Measurements from ENCODE around the gene AMELX. TPM values are rescaled to one million over a fixed set of nuclear protein-coding genes. Genes with fewer than 3 reads are reported as not detected.

The AMELX gene
- total RNA-seq, 4 donors from 2014 or later, result not detected

DNA sequence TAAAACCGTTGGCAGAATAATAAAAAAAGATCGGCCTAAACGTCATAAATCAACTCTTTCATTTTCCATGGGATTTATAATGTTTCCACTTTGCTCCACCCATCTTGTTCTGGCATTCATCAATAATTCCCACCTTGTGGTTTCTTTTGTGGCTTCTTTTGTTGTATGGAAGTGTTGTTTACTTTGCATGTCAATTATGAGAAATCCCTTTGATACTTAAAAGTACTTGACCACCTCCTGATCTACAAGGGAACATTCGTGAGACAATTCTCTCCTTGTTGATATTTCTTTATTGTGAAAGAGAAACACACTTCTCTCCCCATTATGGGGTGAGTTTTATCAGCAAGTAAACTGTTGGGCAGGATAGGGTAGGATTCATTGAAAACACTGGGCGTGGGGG is 2.8 kb downstream of the AMELX start:
- intact Hi-C loops (cut with DNase I; ENCODE audit: low total_unique reads), result no loop called here

DNA sequence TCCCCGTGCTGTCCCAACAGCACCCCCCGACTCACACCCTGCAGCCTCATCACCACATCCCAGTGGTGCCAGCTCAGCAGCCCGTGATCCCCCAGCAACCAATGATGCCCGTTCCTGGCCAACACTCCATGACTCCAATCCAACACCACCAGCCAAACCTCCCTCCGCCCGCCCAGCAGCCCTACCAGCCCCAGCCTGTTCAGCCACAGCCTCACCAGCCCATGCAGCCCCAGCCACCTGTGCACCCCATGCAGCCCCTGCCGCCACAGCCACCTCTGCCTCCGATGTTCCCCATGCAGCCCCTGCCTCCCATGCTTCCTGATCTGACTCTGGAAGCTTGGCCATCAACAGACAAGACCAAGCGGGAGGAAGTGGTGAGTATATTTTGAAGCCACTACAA is 5.4 kb downstream of the AMELX start:
- no peaks in the 10 kb centered on the region for H3K9me3 ChIP-seq
- no peak overlapping the region for H3K27ac ChIP-seq
- H3K36me3 ChIP-seq, result no peaks in the 10 kb centered on the region
- H3K4me3 ChIP-seq, result no peak overlapping the region
- TF ChIP-seq, protein P1, sequence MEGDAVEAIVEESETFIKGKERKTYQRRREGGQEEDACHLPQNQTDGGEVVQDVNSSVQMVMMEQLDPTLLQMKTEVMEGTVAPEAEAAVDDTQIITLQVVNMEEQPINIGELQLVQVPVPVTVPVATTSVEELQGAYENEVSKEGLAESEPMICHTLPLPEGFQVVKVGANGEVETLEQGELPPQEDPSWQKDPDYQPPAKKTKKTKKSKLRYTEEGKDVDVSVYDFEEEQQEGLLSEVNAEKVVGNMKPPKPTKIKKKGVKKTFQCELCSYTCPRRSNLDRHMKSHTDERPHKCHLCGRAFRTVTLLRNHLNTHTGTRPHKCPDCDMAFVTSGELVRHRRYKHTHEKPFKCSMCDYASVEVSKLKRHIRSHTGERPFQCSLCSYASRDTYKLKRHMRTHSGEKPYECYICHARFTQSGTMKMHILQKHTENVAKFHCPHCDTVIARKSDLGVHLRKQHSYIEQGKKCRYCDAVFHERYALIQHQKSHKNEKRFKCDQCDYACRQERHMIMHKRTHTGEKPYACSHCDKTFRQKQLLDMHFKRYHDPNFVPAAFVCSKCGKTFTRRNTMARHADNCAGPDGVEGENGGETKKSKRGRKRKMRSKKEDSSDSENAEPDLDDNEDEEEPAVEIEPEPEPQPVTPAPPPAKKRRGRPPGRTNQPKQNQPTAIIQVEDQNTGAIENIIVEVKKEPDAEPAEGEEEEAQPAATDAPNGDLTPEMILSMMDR (IDR thresholded peaks at IDR 0.05), result no peak
- DNase-seq, result no peak
- peaks cover 0 to 5% (median 0%) of the 10 kb centered on the region in 4 donors for H3K4me1 ChIP-seq
- WGBS, 2 donors (ENCODE audit: low coverage in 1 of 2), result 90% methylated on average over 9 of the region's 9 CpGs; no CpG with 5 or more reads in 1 of the 2 donors
- H3K27me3 ChIP-seq, result no peaks in the 10 kb centered on the region
- in situ Hi-C loops (cut with MboI; ENCODE audit: low pct_ligation_motif_present in 1 of 4, low pct_unique_long_range_greater_than_20kb in 1 of 4, low sequenced_read_pairs in 3 of 4), result no loop called here
- intact Hi-C loops (cut with DNase I; ENCODE audit: low total_unique reads), result loop anchor here (2.0 kb wide), 1 partner anchor 52 kb away; no protein-coding TSS in a partner anchor

More for the DNA sequence above, 2.8 kb downstream of the AMELX start:
- H3K9me3 ChIP-seq, result no peaks in the 10 kb centered on the region
- no peaks in the 10 kb centered on the region for H3K36me3 ChIP-seq
- no peak for DNase-seq
- peaks cover 0 to 5% (median 0%) of the 10 kb centered on the region in 4 donors for H3K4me1 ChIP-seq
- no peak overlapping the region for H3K4me3 ChIP-seq
- no peaks in the 10 kb centered on the region for H3K27me3 ChIP-seq
- WGBS, 2 donors (ENCODE audit: low coverage in 1 of 2), result 25 to 36% methylated on average over 4 to 5 of the region's 5 CpGs
- in situ Hi-C loops (cut with MboI; ENCODE audit: low pct_ligation_motif_present in 1 of 4, low pct_unique_long_range_greater_than_20kb in 1 of 4, low sequenced_read_pairs in 3 of 4), result no loop called here
- H3K27ac ChIP-seq, result no peak overlapping the region
- TF ChIP-seq, protein P1 (IDR thresholded peaks at IDR 0.05), result no peak
- TF ChIP-seq EP300 (IDR thresholded peaks at IDR 0.05; ENCODE audit: low read depth), result no peak
- no peak for TF ChIP-seq POLR2A (IDR thresholded peaks at IDR 0.05)
- no peak for TF ChIP-seq POLR2AphosphoS5 (IDR thresholded peaks at IDR 0.05)

DNA sequence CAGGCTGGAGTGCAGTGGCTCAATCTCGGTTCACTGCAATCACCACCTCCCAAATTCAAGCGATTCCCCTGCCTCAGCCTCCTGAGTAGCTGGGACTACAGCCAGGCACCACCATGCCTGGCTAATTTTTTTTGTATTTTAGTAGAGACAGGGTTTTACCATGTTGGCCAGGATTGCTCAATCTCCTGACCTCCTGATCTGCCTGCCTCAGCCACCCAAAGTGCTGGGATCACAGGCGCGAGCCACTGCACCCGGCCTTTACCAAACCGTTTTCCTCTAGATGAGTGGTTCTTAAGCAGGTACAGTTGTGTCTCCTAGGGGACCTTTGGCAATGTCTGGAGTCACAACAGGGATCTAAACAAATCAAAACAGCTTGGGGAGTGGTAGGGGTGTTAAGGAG is 11.6 kb downstream of the AMELX start:
- no peaks in the 10 kb centered on the region for H3K36me3 ChIP-seq
- intact Hi-C loops (cut with DNase I; ENCODE audit: low total_unique reads), result no loop called here
- in situ Hi-C loops (cut with MboI; ENCODE audit: low pct_ligation_motif_present in 1 of 4, low pct_unique_long_range_greater_than_20kb in 1 of 4, low sequenced_read_pairs in 3 of 4), result no loop called here
- H3K27me3 ChIP-seq, result no peaks in the 10 kb centered on the region
- H3K4me3 ChIP-seq, result no peak overlapping the region
- no peaks in the 10 kb centered on the region for H3K4me1 ChIP-seq
- TF ChIP-seq POLR2A (IDR thresholded peaks at IDR 0.05) (no peak), POLR2AphosphoS5 (IDR thresholded peaks at IDR 0.05) (no peak), EP300 (IDR thresholded peaks at IDR 0.05; ENCODE audit: low read depth) (no peak)
- TF ChIP-seq, protein P1 (IDR thresholded peaks at IDR 0.05), result no peak
- no peak for DNase-seq
- no peak overlapping the region for H3K27ac ChIP-seq
- H3K9me3 ChIP-seq, result no peaks in the 10 kb centered on the region
- 87% methylated on average over 6 of the region's 6 CpGs; no CpG with 5 or more reads in 1 of the 2 donors for WGBS, 2 donors (ENCODE audit: low coverage in 1 of 2)

DNA sequence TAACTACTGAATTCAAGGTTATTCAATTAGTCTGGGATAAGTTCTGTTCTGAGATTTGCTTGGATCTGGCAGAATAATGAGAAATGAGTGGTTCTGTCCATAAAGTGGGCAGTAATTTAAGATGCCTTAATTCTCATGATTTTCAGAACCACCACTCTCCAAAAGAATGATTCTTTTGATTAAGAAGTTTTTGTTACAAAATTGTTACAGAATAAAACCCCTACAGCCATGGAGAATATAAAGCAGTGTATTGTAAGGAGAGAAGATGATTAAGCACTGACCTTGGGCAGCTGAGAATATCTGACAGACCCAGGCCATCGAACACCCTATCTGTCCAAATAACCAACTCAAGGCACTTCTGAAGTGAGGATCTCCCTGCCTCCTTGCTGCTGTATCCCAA is 12.4 kb downstream of the AMELX start:
- intact Hi-C loops (cut with DNase I; ENCODE audit: low total_unique reads) (no loop called here), in situ Hi-C loops (cut with MboI; ENCODE audit: low pct_ligation_motif_present in 1 of 4, low pct_unique_long_range_greater_than_20kb in 1 of 4, low sequenced_read_pairs in 3 of 4) (no loop called here)
- no peak for DNase-seq
- Histone ChIP-seq H3K4me1 (no peaks in the 10 kb centered on the region), H3K9me3 (no peaks in the 10 kb centered on the region), H3K27me3 (no peaks in the 10 kb centered on the region), H3K36me3 (no peaks in the 10 kb centered on the region), H3K27ac (no peak overlapping the region), H3K4me3 (no peak overlapping the region)
- 70 to 86% methylated on average over 1 of the region's 1 CpG for WGBS, 2 donors (ENCODE audit: low coverage in 1 of 2)
- TF ChIP-seq POLR2A (IDR thresholded peaks at IDR 0.05) (no peak), EP300 (IDR thresholded peaks at IDR 0.05; ENCODE audit: low read depth) (no peak), POLR2AphosphoS5 (IDR thresholded peaks at IDR 0.05) (no peak)
- TF ChIP-seq, protein P1 (IDR thresholded peaks at IDR 0.05), result no peak
